HUDEP-2 (cell line): ENCODE results near the gene CLDN19.
A peak's percentile ranks its signal among the peaks of the same experiment; 100 is the strongest.
"Not testable (repeated sequence)": the region's sequence is repeated elsewhere in the genome, so short reads cannot be mapped to it uniquely, and the experiment has no call there.

ENCODE experiments used
- DNase-seq, 76 experiments: peaks; one replicate each; lab custom pipeline; 2025; ENCODE audit not compliant: unreplicated experiment in 76 of 76; lab: John Stamatoyannopoulos, UW

Gene CLDN19

DNA sequence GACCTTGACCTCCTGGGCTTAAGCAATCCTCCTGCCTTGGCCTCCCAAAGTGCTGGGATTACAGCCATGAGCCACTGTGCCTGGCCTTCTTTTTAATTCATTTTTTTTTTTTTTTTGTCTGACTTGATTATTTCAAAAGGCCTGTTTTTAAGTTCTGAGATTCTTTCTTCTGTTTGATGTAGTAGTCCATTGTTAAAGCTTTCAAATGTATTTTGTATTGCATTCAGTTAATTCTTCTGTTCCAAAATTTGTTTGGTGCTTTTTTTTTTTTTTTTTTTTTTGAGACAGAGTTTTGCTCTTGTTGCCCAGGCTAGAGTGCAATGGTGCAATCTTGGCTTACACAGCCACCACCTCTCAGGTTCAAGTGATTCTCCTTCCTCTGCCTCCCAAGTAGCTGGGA lies 25.6 kb downstream of the CLDN19 start:
- not testable (repeated sequence) for DNase-seq

DNA sequence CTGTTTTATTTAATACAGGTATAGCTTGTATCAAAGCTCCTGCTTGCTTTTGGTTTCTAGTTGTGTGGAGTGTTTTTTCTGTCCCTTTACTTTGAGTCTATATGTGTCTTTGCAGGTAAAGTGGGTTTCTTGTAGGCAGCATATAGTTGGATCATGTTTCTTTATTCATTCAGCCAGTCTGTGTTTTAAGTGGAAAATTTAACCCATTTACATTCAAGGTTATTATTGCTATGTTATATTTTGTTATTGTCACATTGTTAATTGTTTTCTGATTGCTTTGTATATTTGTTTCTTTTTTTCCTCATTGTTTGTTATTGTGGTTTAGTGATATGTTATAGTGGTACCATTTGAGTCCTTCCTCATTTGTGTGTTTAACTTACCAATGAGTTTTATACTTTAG lies 26.7 kb downstream of the CLDN19 start:
- DNase-seq: no peak

DNA sequence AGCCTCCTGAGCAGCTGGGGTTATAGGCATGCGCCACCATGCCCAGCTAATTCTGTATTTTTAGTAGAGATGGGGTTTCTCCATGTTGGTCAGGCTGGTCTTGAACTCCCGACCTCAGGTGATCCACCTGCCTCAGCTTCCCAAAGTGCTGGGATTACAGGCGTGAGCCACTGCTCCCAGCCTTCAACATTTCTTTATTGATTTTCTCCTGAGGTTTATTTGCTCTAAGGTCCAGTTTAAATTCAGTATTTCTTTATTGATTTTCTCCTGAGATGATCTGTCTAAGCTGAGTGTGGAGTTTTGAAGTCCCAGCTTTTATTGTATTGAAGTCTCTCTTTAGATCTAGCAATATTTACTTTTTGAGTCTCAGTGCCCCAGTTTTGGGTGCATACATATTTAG lies 27.2 kb downstream of the CLDN19 start:
- not testable (repeated sequence) for DNase-seq

DNA sequence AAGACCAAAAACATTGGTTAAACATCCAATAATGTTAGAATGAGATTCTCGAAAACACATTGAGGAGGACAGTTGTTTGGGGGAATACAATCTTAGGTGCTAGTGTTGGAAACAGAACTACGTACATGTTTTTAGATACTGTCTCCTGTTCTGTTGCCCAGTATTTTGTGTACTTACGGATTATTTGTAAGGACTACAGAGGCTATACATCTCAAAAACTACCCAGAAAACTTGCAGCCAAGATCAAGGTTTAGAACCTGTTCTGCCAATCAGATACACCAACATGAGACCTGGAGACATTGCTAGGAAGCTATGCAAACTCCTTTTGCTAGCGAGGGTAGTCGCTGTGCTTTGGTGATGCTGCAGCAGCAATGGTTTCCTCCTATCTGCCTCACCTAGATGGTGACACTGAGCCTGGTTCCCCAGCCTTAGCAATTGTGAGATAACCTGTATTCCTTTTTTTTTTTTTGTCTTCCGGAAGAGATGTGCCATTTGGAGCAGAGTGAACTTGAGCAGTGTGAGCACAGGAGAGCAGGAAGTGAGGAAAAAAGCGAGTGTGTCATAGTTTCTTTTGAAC lies 36.1 kb downstream of the CLDN19 start:
- no peak for DNase-seq

DNA sequence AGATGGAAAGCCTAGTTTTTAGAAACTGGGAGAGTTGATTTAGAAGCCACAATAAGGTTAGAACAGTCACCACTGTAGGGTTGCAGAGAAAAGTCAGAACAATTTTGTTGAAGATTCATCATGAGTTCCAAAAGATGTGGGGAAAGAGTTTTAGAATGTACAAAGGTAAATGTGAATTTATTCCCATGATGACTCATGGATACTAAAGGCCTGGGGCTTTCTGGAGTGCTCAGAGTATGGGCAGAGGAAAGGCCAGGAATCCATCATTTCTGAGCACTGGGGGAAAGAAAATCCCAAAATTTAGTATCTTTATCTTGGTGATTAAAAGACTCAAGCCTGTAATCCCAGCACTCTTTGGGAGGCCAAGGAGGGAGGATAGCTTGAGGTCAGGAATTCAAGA lies 40.0 kb downstream of the CLDN19 start:
- DNase-seq: no peak

DNA sequence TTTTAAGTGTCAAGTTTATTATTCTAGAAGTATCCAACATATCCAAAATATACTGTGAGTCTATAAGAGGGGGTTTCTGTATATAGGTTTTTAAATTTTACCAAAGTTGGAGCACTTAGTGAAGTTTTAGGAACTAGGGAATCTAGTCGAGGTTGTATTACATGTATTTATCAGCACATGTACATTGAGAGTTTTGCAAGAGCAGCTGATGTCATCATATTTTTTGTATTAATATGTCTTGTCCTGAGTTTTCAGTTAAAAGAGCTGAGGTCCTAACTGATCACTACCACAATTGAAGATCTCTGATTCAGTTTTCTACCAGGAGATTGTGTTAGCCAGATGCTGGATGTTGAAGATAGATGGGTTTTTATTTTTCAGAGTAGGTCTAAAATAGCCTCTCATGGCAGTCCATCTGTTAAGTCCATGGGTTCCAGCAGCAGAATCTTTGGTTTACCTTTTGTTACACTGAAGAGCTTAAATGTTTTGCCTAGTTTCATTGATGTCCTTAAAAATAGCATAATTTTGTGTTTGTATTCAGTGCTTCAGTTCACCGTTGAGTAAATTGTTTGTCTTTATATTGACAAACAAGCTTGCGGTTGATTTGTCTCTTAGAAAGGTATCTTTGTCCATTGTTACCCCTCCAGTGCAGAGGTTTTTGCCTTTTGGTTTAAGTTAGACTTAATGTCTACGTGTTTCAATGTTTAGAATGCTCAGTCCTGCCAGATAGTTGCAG lies 41.8 kb downstream of the CLDN19 start:
- DNase-seq: no peak

DNA sequence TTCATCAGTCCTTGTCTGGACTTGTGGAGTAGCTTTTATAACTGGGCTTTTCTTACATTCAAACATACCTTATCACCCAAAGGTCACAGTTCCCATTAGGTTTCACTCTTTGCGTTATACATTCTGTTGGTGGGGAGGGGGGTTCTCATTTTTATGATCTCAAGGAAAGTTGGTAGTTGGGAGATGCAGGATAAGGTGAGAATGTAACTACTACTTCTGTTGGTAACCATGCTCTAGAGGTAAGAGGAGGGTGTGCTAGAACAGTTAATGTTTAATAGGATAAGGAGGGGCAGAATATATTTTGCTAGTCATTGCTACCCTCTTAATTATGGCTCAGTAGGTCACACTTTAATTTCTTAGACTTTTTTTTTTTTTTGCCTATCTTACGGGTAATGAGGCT lies 47.1 kb downstream of the CLDN19 start:
- no peak for DNase-seq

DNA sequence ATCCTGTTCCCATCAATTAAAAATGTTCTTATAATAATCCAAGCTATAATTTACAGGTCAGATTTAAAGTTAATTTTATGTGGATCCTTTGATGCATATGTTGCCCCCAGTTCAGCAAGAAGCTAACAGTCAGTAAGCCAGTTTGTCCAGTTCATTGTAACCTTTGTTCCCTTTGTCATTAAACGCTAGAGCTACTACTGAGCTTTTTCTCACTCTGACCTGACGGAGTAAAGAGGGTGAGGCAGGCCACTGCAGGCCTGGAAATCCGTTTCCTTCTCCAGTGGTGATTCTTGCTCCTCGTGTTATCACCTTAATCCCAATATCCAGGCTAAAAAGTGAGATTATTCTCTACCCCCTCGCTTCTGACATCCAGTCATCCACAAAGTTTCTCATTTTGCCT lies 47.6 kb downstream of the CLDN19 start:
- DNase-seq: no peak

DNA sequence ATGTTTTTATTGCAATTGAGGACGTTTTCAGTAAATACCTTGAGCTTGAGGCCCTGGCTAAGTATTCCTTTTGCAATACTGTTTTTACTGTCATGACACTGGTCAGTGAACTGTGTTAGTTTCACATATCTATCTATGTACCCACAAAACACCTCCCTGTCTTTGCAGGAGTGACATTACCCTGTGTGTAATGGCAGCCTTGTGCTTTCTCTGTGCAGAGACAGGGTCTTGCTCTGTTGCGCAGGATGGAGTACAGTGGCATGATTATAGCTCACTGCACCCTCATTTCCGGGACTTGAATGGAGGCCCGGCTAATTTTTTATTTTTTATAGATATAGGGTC lies 48.9 kb downstream of the CLDN19 start:
- DNase-seq: no peak

DNA sequence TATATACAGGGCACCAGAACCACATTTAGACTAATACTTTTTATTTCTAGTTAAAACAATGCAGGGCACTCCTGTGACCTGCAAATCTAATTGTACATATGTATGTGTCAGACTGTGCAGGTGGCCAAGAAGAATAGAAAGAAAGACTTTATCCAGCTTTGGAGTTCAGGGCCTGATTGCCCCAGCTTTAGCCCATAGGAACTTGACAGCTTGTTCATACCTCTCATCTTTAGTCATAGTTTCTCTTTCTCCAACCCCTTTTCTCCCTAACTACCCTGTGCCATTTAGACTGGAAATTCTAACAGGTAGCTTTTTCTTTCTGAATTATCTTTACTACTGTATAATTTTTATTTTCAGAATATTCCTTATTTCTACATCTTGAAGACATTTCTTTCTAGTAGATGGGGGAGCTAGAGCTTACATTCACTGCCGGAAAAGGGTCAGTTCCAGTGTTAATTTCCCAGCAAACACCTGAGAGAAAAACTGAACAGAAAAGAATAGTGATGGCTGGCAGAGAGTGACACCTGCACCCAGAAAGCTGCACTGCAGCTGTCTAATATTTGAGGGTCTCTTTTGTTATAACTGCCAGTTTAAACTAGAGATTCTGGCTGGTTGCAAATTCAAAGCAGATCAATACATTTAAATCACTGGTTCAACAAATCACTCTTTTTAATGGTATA lies 49.4 kb downstream of the CLDN19 start:
- no peak for DNase-seq

DNA sequence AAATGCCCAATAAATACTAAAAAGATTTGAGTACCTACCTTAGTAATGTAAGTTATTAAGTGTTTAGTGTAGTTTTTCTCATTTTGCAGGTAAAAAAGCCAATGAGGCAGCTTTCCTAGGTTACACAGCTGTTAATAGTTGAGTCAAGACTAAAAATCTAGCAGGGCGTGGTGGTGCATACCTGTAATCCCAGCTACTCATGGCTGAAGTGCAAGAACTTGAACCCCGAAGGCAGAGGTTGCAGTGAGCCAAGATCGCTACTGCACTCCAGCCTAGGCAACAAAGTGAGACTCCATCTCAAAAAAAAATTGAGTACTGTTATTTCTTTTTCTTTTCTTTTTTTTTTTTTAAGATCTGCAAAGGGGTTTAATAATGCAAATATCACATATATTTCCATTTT lies 50.1 kb downstream of the CLDN19 start:
- DNase-seq: no peak

DNA sequence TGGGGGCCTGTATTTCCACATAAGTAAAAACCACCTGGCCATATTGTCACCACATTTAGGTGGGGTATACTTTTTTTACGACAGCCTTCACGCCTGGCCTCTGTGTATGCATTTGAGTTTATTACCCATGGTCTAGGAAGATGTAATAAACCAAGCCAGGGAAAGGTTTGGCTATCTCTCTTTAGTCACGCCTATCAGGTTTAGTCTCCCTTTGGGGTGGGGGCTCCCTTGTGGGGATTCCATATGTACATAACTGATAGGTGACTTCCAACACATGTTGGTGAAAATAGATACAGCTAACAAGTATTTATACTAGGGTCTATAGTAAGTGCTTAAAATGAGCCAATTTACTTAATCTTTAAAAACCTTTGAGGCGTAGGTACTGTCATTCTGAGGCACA lies 53.6 kb downstream of the CLDN19 start:
- peak in 45 of 76 experiments; percentile 1 to 79 (median 40) for DNase-seq

DNA sequence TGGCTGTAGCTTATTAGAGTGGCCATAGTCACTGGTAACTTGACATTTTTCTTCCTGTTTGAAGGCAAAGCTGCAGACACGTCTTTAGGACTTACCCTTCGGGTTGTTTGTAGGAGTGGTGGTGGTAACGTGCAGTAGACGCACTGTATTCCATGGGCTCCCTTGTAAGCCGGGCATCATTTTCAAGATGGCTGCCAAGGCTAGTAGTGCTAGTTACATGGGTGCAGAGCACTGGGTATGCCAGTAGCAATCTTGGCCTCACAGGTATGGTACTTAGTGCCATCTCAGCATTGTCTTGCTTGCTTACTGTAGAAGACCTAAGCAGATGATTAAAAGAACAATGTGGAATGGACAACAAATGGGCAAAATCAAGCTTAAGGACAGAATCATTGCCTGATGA lies 55.9 kb downstream of the CLDN19 start:
- DNase-seq: peak in 36 of 76 experiments; percentile 2 to 41 (median 14)
